Coronary artery (tissue), 2 donors: Measurements from ENCODE around the gene KDM2A.
A peak's percentile ranks its signal among the peaks of the same experiment; 100 is the strongest.

Experiments
- DNase-seq: peaks from one replicate; pipeline ENCODE4 v3.0.0-alpha.2; 2017; ENCODE audit warnings: low spot score
- H3K27ac ChIP-seq, 2 donors: fragments of 200-600 bp; sonication (generic); one replicate each; pipeline ENCODE4 v1.5.1; 2016 to 2019
- H3K4me3 ChIP-seq: fragments of 200-600 bp; sonication (generic); 2 replicates; pipeline ENCODE4 v1.5.1; 2016; ENCODE audit warnings: mild to moderate bottlenecking, moderate library complexity
- CTCF ChIP-seq: fragments of 200-600 bp; sonication (generic); IDR thresholded peaks from one replicate; pipeline ENCODE4 v1.5.1; 2019; ENCODE audit warnings: antibody characterized with exemption

KDM2A gene

GRCh38 chr11:67253872-67254624 lies 135.0 kb downstream of the KDM2A start:
- no peak for DNase-seq
- no peak overlapping the region for H3K4me3 ChIP-seq
- no peak for TF ChIP-seq CTCF
- H3K27ac ChIP-seq: no peak overlapping the region

DNA sequence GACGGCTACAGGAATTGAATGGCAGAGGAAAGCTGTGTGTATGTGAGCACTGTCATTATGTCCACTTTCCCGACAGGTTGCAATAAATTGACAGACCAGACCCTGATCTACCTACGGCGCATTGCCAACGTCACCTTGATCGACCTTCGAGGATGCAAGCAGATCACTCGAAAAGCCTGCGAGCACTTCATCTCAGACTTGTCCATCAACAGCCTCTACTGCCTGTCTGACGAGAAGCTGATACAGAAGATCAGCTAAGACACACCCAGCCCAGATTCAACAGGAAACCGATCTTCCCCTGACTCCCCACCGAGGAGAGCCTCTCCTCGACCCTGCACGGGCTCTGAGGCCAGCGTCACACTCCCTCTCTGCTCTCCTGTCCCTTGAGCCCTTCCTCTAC lies 135.7 kb downstream of the KDM2A start:
- peak overlapping the region in 1 of 2 donors; percentile 6 for H3K27ac ChIP-seq
- H3K4me3 ChIP-seq: no peak overlapping the region
- TF ChIP-seq CTCF: no peak
- DNase-seq: no peak

DNA sequence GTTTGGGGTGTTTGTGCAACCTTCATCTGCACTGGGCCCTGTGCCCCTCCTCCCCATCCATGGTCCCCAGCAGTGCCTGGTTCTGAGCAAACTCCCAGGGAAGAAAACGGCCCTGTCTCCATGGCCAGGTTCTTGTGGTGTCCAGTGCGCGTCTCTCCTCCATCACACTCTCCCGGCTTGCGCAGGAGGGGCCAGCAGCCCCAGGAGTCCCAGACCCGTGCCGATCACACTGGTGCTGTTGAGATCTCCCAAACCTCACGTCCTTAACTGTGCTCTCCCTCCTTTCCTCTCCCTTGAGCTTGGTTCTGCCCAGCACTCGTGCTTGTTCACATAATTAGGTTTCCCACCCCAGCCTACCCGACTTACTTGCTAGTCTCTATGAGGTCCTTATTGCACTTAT lies 136.3 kb downstream of the KDM2A start:
- Histone ChIP-seq H3K27ac (peak overlapping the region in 1 of 2 donors; percentile 6), H3K4me3 (no peak overlapping the region)
- no peak for TF ChIP-seq CTCF
- DNase-seq: no peak

- Histone ChIP-seq H3K27ac (no peak overlapping the region), H3K4me3 (no peak overlapping the region)
- DNase-seq: no peak
- TF ChIP-seq CTCF: no peak
Observed at GRCh38 chr11:67255864-67256263, 136.8 kb downstream of the KDM2A start.

DNA sequence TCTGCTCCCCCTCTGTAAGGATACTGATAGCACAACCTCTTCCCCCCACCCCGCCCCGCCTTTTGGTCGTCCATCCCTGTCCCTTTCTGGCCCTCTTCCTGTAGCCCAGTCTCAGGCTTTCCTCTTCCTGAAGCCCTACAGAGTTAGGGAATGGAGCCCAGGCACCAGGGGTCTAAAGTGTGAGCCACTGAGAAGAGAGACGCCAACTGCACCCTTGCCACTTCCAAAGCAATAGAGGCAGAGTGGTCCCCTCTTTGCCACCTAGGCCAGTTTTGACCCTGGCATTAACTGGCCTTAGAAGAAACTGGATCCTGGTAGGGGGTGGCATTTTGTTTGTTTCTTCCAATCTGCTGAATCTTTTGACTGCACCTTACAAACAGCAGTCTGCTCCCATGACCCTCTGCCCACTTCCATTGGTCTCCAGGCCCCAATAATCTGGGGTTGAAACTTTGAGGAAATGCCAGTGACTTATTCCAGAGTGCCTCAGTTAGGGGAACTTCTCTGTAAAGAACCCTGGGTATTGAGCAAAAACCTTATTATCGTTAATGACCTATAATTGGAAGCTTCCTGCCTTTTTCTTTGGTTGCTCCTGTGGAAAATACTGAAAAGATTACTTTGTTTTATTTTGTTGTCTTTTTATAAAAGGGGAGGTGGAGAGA lies 137.5 kb downstream of the KDM2A start:
- Histone ChIP-seq H3K27ac (no peak overlapping the region), H3K4me3 (no peak overlapping the region)
- DNase-seq: no peak
- no peak for TF ChIP-seq CTCF

GRCh38 chr11:67260406-67260805 lies 141.3 kb downstream of the KDM2A start:
- Histone ChIP-seq H3K4me3 (no peak overlapping the region), H3K27ac (no peak overlapping the region)
- DNase-seq: no peak
- TF ChIP-seq CTCF: no peak

- H3K4me3 ChIP-seq: peak overlapping the region; percentile 69
- DNase-seq: peak; percentile 83
- H3K27ac ChIP-seq: peak overlapping the region in 1 of 2 donors; percentile 15
Observed at GRCh38 chr11:67260885-67261639, 142.0 kb downstream of the KDM2A start.
